Lower lobe of right lung (tissue), 2 donors: ENCODE results near the gene COQ9. TPM values are rescaled to one million over a fixed set of nuclear protein-coding genes. Genes with fewer than 3 reads are reported as not detected.

ENCODE experiments used
- ATAC-seq, 2 donors: fragments of 200-7000 bp; cut with Tn5 transposase; one replicate each; pipeline ENCODE4 v1.9.1; 2020 to 2022; ENCODE audit warnings: mild to moderate bottlenecking in 2 of 2, moderate library complexity in 2 of 2
- DNase-seq: peaks from one replicate; pipeline ENCODE4 v3.0.0-alpha.2; 2020
- H3K27ac ChIP-seq: fragments of 200-600 bp; one replicate; pipeline ENCODE4 v1.8.0; 2022
- H3K27me3 ChIP-seq: fragments of 200-600 bp; one replicate; pipeline ENCODE4 v1.8.0; 2022; ENCODE audit warnings: low read depth
- H3K36me3 ChIP-seq: fragments of 200-600 bp; one replicate; pipeline ENCODE4 v1.8.0; 2022; ENCODE audit warnings: mild to moderate bottlenecking
- H3K4me1 ChIP-seq: fragments of 200-600 bp; one replicate; pipeline ENCODE4 v1.8.0; 2022
- H3K4me3 ChIP-seq: fragments of 200-600 bp; one replicate; pipeline ENCODE4 v1.8.0; 2022; ENCODE audit warnings: mild to moderate bottlenecking
- H3K9me3 ChIP-seq: fragments of 200-600 bp; one replicate; pipeline ENCODE4 v1.8.0; 2022
- CTCF ChIP-seq: fragments of 200-600 bp; IDR thresholded peaks from one replicate; pipeline ENCODE4 v1.8.0; 2022; ENCODE audit warnings: antibody characterized with exemption, mild to moderate bottlenecking
- intact Hi-C: fragments of 100-400 bp; cut with DNase I; formaldehyde crosslinking; loops from one replicate; pipeline ENCODE4 v1.11.0; 2022
- total RNA-seq: library from RNA; stranded (reverse); fragmentation: NEBNext Ultra II Directional; extraction: Animal tissue kit (Norgen Biotek cat#: 25700); gene quantifications from one replicate; pipeline ENCODE4 v1.2.1, GENCODE V29; 2021
- donor health status: DM: no; HTN: yes; CAD: no; lungs with severe emphysema.

The COQ9 gene
- total RNA-seq, 1 donor from 2014 or later = 37.2 TPM

GRCh38 chr16:57412584-57412983 lies 34.7 kb upstream of the COQ9 start:
- peaks cover 41% of the 10 kb centered on the region for H3K4me1 ChIP-seq
- H3K36me3 ChIP-seq = no peaks in the 10 kb centered on the region
- ATAC-seq (no peak), DNase-seq (no peak)
- no peaks in the 10 kb centered on the region for H3K27me3 ChIP-seq
- H3K4me3 ChIP-seq = no peak overlapping the region
- H3K27ac ChIP-seq = no peak overlapping the region
- no peaks in the 10 kb centered on the region for H3K9me3 ChIP-seq
- no peak for TF ChIP-seq CTCF
- intact Hi-C loops = no loop called here

GRCh38 chr16:57413301-57413730 lies 34.0 kb upstream of the COQ9 start:
- no peak overlapping the region for H3K27ac ChIP-seq
- intact Hi-C loops = no loop called here
- peaks cover 47% of the 10 kb centered on the region for H3K4me1 ChIP-seq
- no peaks in the 10 kb centered on the region for H3K27me3 ChIP-seq
- DNase-seq = no peak
- ATAC-seq = no peak
- no peak overlapping the region for H3K4me3 ChIP-seq
- H3K9me3 ChIP-seq = no peaks in the 10 kb centered on the region
- H3K36me3 ChIP-seq = no peaks in the 10 kb centered on the region
- no peak for TF ChIP-seq CTCF

GRCh38 chr16:57413733-57414132 lies 33.5 kb upstream of the COQ9 start:
- H3K27ac ChIP-seq = no peak overlapping the region
- ATAC-seq = no peak
- intact Hi-C loops = no loop called here
- no peaks in the 10 kb centered on the region for H3K27me3 ChIP-seq
- no peak overlapping the region for H3K4me3 ChIP-seq
- no peak for DNase-seq
- H3K36me3 ChIP-seq = no peaks in the 10 kb centered on the region
- TF ChIP-seq CTCF = no peak
- peaks cover 47% of the 10 kb centered on the region for H3K4me1 ChIP-seq
- no peaks in the 10 kb centered on the region for H3K9me3 ChIP-seq

- Histone ChIP-seq H3K27ac (no peak overlapping the region), H3K9me3 (no peaks in the 10 kb centered on the region), H3K4me1 (peaks cover 32% of the 10 kb centered on the region), H3K36me3 (no peaks in the 10 kb centered on the region), H3K4me3 (no peak overlapping the region), H3K27me3 (no peaks in the 10 kb centered on the region)
- DNase-seq (no peak), ATAC-seq (peak in 1 of 2 donors; percentile 2)
- intact Hi-C loops = loop anchor here (5.0 kb wide), 1 partner anchor 114 kb away; no protein-coding TSS in a partner anchor
- no peak for TF ChIP-seq CTCF
These were observed 31.2 kb upstream of the COQ9 start for GRCh38 chr16:57416084-57416483.

- Histone ChIP-seq H3K9me3 (no peaks in the 10 kb centered on the region), H3K36me3 (no peaks in the 10 kb centered on the region), H3K27me3 (no peaks in the 10 kb centered on the region), H3K27ac (no peak overlapping the region), H3K4me1 (peaks cover 37% of the 10 kb centered on the region), H3K4me3 (no peak overlapping the region)
- ATAC-seq (no peak), DNase-seq (no peak)
- intact Hi-C loops = loop anchor here (5.0 kb wide), 1 partner anchor 117 kb away; no protein-coding TSS in a partner anchor
- TF ChIP-seq CTCF = no peak
These were observed 27.8 kb upstream of the COQ9 start for GRCh38 chr16:57419506-57419905.
